ENCODE results near the gene VAV2.

- no peak for TF ChIP-seq EZH2phosphoT487 (IDR thresholded peaks at IDR 0.05; ENCODE audit: borderline replicate concordance, low read depth, low read length)
- TF ChIP-seq CTCF (conservative IDR thresholded peaks at IDR 0.05; ENCODE audit: low read length), result no peak
Measured at GRCh38 chr9:133960568-133961129, 31.5 kb downstream of the VAV2 start.
